ENCODE results near the gene ARL13B. TPM values are rescaled to one million over a fixed set of nuclear protein-coding genes. Genes with fewer than 3 reads are reported as not detected.

Gene ARL13B
- total RNA-seq, 1 experiment from 2014 or later: 7.6 TPM

DNA sequence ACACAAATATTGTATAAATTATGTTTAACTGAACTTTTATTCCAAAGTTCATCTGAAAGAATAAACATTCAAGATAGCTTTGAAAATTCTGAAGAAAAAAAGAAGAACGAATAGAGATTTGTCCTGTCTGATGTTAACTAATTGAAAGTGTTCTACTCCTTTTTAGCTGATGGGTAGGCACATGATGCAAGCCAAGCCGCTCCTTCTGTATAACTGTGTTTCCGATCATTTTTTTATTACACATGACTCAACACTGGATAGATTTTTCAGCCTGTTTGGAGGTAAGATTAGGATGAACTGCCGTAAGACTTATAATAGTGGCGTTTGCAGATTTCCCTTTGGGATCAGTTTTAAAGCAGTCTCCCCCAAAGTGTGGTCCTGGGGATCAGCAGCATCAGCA, 101.9 kb downstream of the ARL13B start:
- Histone ChIP-seq H3K4me3 (ENCODE audit: low read depth, low read length) (no peak overlapping the region), H3K27me3 (replicated peaks; ENCODE audit: control insufficient read depth, insufficient read depth, low read length) (no peaks in the 10 kb centered on the region), H3K36me3 (ENCODE audit: control insufficient read depth, insufficient read depth, low read length) (no peaks in the 10 kb centered on the region), H3K4me1 (no peaks in the 10 kb centered on the region), H3K9me3 (no peaks in the 10 kb centered on the region)
- no peaks in the 10 kb centered on the region for H3K4me1 Mint-ChIP-seq (ENCODE audit: low read depth, unreplicated experiment)
- DNase-seq: no peak
- no peaks in the 10 kb centered on the region for H3K9me3 Mint-ChIP-seq (ENCODE audit: unreplicated experiment)
- H3K27ac Mint-ChIP-seq (ENCODE audit: unreplicated experiment): no peak overlapping the region
- H3K4me3 Mint-ChIP-seq (ENCODE audit: unreplicated experiment): no peak overlapping the region
- TF ChIP-seq, protein P1, sequence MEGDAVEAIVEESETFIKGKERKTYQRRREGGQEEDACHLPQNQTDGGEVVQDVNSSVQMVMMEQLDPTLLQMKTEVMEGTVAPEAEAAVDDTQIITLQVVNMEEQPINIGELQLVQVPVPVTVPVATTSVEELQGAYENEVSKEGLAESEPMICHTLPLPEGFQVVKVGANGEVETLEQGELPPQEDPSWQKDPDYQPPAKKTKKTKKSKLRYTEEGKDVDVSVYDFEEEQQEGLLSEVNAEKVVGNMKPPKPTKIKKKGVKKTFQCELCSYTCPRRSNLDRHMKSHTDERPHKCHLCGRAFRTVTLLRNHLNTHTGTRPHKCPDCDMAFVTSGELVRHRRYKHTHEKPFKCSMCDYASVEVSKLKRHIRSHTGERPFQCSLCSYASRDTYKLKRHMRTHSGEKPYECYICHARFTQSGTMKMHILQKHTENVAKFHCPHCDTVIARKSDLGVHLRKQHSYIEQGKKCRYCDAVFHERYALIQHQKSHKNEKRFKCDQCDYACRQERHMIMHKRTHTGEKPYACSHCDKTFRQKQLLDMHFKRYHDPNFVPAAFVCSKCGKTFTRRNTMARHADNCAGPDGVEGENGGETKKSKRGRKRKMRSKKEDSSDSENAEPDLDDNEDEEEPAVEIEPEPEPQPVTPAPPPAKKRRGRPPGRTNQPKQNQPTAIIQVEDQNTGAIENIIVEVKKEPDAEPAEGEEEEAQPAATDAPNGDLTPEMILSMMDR (IDR thresholded peaks at IDR 0.05; ENCODE audit: insufficient read depth in 1 of 2, low read depth in 1 of 2, low read length in 1 of 2, severe bottlenecking in 1 of 2, unreplicated experiment in 1 of 2): no peak
- intact Hi-C loops (cut with micrococcal nuclease; ENCODE audit: unreplicated experiment): no loop called here
- H3K36me3 Mint-ChIP-seq (ENCODE audit: insufficient read depth, unreplicated experiment): no peaks in the 10 kb centered on the region
- POLR2A ChIA-PET: no interaction called here
- H3K27me3 Mint-ChIP-seq (ENCODE audit: insufficient read depth, unreplicated experiment): no peaks in the 10 kb centered on the region
- CTCF ChIA-PET: no interaction called here
- no TSS peak for BruUV-seq (replicated peaks)

DNA sequence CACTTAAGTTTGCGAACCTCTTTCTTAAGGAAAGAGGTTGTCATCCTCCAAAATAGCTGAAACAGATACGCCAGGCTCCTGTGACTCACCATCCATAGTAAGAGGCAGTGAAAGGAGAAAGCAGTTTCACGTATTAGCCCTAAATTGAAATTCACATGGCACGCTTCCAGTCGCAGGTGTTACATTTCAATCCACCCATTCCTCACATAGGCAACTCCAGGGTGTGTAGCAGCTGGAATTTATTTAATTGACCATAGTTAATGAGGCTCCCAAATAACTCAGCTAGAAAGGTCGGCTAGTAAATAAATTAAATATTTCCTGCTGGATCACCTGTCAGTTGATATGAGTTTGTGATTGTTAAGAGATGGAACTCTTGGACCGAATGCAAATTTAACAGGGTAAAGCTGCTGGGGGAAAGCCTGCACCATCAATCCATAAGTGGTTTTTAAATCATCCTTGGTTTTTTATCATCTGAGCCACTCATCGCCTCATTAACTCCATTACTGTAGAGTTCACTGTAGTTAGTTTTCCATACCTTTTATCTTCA, 102.5 kb downstream of the ARL13B start:
- POLR2A ChIA-PET: no interaction called here
- no peak for DNase-seq
- Histone ChIP-seq H3K4me3 (ENCODE audit: low read depth, low read length) (no peak overlapping the region), H3K36me3 (ENCODE audit: control insufficient read depth, insufficient read depth, low read length) (no peaks in the 10 kb centered on the region; the same call in 1 of the 2 replicates), H3K9me3 (no peaks in the 10 kb centered on the region), H3K27me3 (replicated peaks; ENCODE audit: control insufficient read depth, insufficient read depth, low read length) (no peaks in the 10 kb centered on the region), H3K4me1 (no peaks in the 10 kb centered on the region)
- TF ChIP-seq, protein P1 (IDR thresholded peaks at IDR 0.05; ENCODE audit: insufficient read depth in 1 of 2, low read depth in 1 of 2, low read length in 1 of 2, severe bottlenecking in 1 of 2, unreplicated experiment in 1 of 2): no peak
- H3K27ac Mint-ChIP-seq (ENCODE audit: unreplicated experiment): no peak overlapping the region
- no peaks in the 10 kb centered on the region for H3K27me3 Mint-ChIP-seq (ENCODE audit: insufficient read depth, unreplicated experiment)
- H3K4me1 Mint-ChIP-seq (ENCODE audit: low read depth, unreplicated experiment): no peaks in the 10 kb centered on the region
- intact Hi-C loops (cut with micrococcal nuclease; ENCODE audit: unreplicated experiment): no loop called here
- CTCF ChIA-PET: no interaction called here
- H3K9me3 Mint-ChIP-seq (ENCODE audit: unreplicated experiment): no peaks in the 10 kb centered on the region
- no TSS peak for BruUV-seq (replicated peaks)
- H3K4me3 Mint-ChIP-seq (ENCODE audit: unreplicated experiment): no peak overlapping the region
- H3K36me3 Mint-ChIP-seq (ENCODE audit: insufficient read depth, unreplicated experiment): no peaks in the 10 kb centered on the region

DNA sequence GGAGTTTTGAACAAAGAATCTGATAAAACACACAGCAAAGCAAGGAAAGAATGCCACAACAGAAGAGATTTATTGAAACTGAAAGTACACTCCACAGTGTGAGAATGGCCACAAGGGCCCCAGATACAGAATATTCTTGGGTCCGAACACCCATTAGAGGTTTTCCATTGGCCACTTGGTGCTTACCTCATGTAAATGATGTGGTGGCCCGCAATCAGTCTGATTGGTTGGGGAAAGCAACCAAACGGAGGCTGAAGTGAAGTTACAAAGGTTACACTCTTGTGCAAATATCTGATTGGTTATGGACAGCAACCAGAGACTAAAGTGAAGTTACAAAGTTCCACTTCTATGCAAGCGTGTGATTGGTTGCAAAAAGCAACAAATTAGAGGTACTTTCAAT, 103.3 kb downstream of the ARL13B start:
- Mint-ChIP-seq H3K4me1 (ENCODE audit: low read depth, unreplicated experiment) (no peaks in the 10 kb centered on the region), H3K27ac (ENCODE audit: unreplicated experiment) (no peak overlapping the region), H3K4me3 (ENCODE audit: unreplicated experiment) (no peak overlapping the region), H3K27me3 (ENCODE audit: insufficient read depth, unreplicated experiment) (no peaks in the 10 kb centered on the region), H3K9me3 (ENCODE audit: unreplicated experiment) (no peaks in the 10 kb centered on the region), H3K36me3 (ENCODE audit: insufficient read depth, unreplicated experiment) (no peaks in the 10 kb centered on the region)
- CTCF ChIA-PET: no interaction called here
- TF ChIP-seq, protein P1 (IDR thresholded peaks at IDR 0.05; ENCODE audit: insufficient read depth in 1 of 2, low read depth in 1 of 2, low read length in 1 of 2, severe bottlenecking in 1 of 2, unreplicated experiment in 1 of 2): no peak
- H3K4me3 ChIP-seq (ENCODE audit: low read depth, low read length): no peak overlapping the region
- POLR2A ChIA-PET: no interaction called here
- no peaks in the 10 kb centered on the region for H3K9me3 ChIP-seq
- intact Hi-C loops (cut with micrococcal nuclease; ENCODE audit: unreplicated experiment): no loop called here
- BruUV-seq (replicated peaks): no TSS peak
- no peaks in the 10 kb centered on the region for H3K27me3 ChIP-seq (replicated peaks; ENCODE audit: control insufficient read depth, insufficient read depth, low read length)
- H3K4me1 ChIP-seq: no peaks in the 10 kb centered on the region
- peak; percentile 13 to 47 for DNase-seq
- no peaks in the 10 kb centered on the region; the same call in 1 of the 2 replicates for H3K36me3 ChIP-seq (ENCODE audit: control insufficient read depth, insufficient read depth, low read length)
